IMR-90 (cell line): ENCODE results near the gene GDPD3. TPM values are rescaled to one million over a fixed set of nuclear protein-coding genes. Genes with fewer than 3 reads are reported as not detected.

Source experiments
- ATAC-seq: fragments of 200-7000 bp; cut with Tn5 transposase; 2 replicates; pipeline ENCODE4 v1.9.1; 2020; ENCODE audit warnings: low read depth, mild to moderate bottlenecking, moderate library complexity
- BruUV-seq: library from RNA; stranded (reverse); fragments of 400-500 nt; replicated peaks from 2 replicates; lab custom pipeline; 2021; lab: Mats Ljungman, UMichigan
- CTCF ChIA-PET: fragments of 300-600 bp; formaldehyde crosslinking; extraction: SDS; loops from one replicate; lab custom pipeline; 2021; ENCODE audit warnings: antibody characterized with exemption; lab: Yijun Ruan, JAX
- POLR2A ChIA-PET: fragments of 300-600 bp; sonication (Branson Sonifier 250); formaldehyde crosslinking; loops from one replicate; lab custom pipeline; 2022; ENCODE audit warnings: antibody characterized with exemption; ENCODE audit not compliant: unreplicated experiment; lab: Charles Lee
- DNase-seq: peaks from one replicate; pipeline ENCODE4 v3.0.0; 2013
- H2AFZ ChIP-seq: replicated peaks from 2 replicates; pipeline ENCODE3; 2013; ENCODE audit warnings: low read length, mild to moderate bottlenecking; ENCODE audit not compliant: poor library complexity
- H2AK5ac ChIP-seq: 2 replicates; pipeline ENCODE4 v1.6.1; 2013; ENCODE audit warnings: low read depth, low read length, inconsistent platforms
- H2AK9ac ChIP-seq: replicated peaks from 2 replicates; pipeline ENCODE3; 2013; ENCODE audit warnings: mild to moderate bottlenecking, low read depth, low read length, moderate library complexity; ENCODE audit not compliant: poor library complexity
- H2BK120ac ChIP-seq: 2 replicates; pipeline ENCODE4 v1.6.1; 2013; ENCODE audit warnings: low read depth, low read length, inconsistent platforms
- H2BK15ac ChIP-seq: 3 replicates; pipeline ENCODE4 v1.6.1; 2013; ENCODE audit warnings: low read depth, low read length, inconsistent platforms
- H2BK20ac ChIP-seq: 2 replicates; pipeline ENCODE4 v1.6.1; 2013; ENCODE audit warnings: low read depth, mild to moderate bottlenecking, inconsistent platforms, low read length, moderate library complexity
- H2BK5ac ChIP-seq: 2 replicates; pipeline ENCODE4 v1.6.1; 2013; ENCODE audit warnings: mild to moderate bottlenecking, low read depth, low read length, inconsistent platforms; ENCODE audit not compliant: poor library complexity, severe bottlenecking
- H3K14ac ChIP-seq: replicated peaks from 2 replicates; pipeline ENCODE4 v1.6.1; 2013; ENCODE audit warnings: low read depth, low read length, inconsistent platforms
- H3K18ac ChIP-seq: 2 replicates; pipeline ENCODE4 v1.6.1; 2013; ENCODE audit warnings: low read depth, low read length, control low read depth
- H3K23ac ChIP-seq: 2 replicates; pipeline ENCODE4 v1.6.1; 2013; ENCODE audit warnings: low read depth, low read length, inconsistent platforms
- H3K27ac ChIP-seq: 2 replicates; pipeline ENCODE4 v1.5.1; 2013; ENCODE audit warnings: mild to moderate bottlenecking, control low read depth, low read length; ENCODE audit not compliant: insufficient read depth
- H3K27me3 ChIP-seq: 2 replicates; pipeline ENCODE4 v1.6.1; 2013; ENCODE audit warnings: low read length; ENCODE audit not compliant: control insufficient read depth, insufficient read depth
- H3K36me3 ChIP-seq: 2 replicates; pipeline ENCODE4 v1.6.1; 2013; ENCODE audit warnings: low read length, mixed read lengths; ENCODE audit not compliant: control insufficient read depth, insufficient read depth
- H3K4ac ChIP-seq: 2 replicates; pipeline ENCODE4 v1.6.1; 2013; ENCODE audit warnings: low read depth, low read length, inconsistent platforms
- H3K4me1 ChIP-seq: 2 replicates; pipeline ENCODE4 v1.6.1; 2013; ENCODE audit warnings: low read length, mixed read lengths; ENCODE audit not compliant: control insufficient read depth, insufficient read depth
- H3K4me2 ChIP-seq: 2 replicates; pipeline ENCODE4 v1.6.1; 2013; ENCODE audit warnings: low read depth, mild to moderate bottlenecking, control low read depth, low read length, moderate library complexity
- H3K4me3 ChIP-seq: 2 replicates; pipeline ENCODE4 v1.5.1; 2013; ENCODE audit warnings: low read depth, mild to moderate bottlenecking, control low read depth, low read length, moderate library complexity; ENCODE audit not compliant: insufficient read depth
- H3K56ac ChIP-seq: 2 replicates; pipeline ENCODE4 v1.6.1; 2013; ENCODE audit warnings: low read length, inconsistent platforms; ENCODE audit not compliant: insufficient read depth; ENCODE audit errors: extremely low read depth
- H3K79me1 ChIP-seq, 2 experiments: 2 replicates each; pipeline ENCODE4 v1.6.1; 2013; ENCODE audit warnings: low read length in 2 of 2, inconsistent platforms in 1 of 2, low read depth in 1 of 2
- H3K9ac ChIP-seq: 2 replicates; pipeline ENCODE4 v1.6.1; 2013; ENCODE audit warnings: low read depth, low read length, control low read depth
- H3K9me1 ChIP-seq: 2 replicates; pipeline ENCODE4 v1.6.1; 2013; ENCODE audit warnings: low read length, inconsistent platforms; ENCODE audit not compliant: insufficient read depth
- H3K9me3 ChIP-seq: 2 replicates; pipeline ENCODE4 v1.6.1; 2013; ENCODE audit warnings: low read length; ENCODE audit not compliant: control insufficient read depth, insufficient read depth
- H4K20me1 ChIP-seq: 2 replicates; pipeline ENCODE4 v1.6.1; 2013; ENCODE audit warnings: low read length, inconsistent platforms; ENCODE audit not compliant: insufficient read depth
- H4K5ac ChIP-seq: 2 replicates; pipeline ENCODE4 v1.6.1; 2013; ENCODE audit warnings: mild to moderate bottlenecking, low read depth, low read length, control low read depth
- H4K8ac ChIP-seq, 2 experiments: 2 replicates each; pipeline ENCODE4 v1.6.1; 2013; ENCODE audit warnings: low read depth in 2 of 2, low read length in 2 of 2, control low read depth in 1 of 2, inconsistent platforms in 1 of 2
- H4K91ac ChIP-seq: 2 replicates; pipeline ENCODE4 v1.6.1; 2013; ENCODE audit warnings: low read depth, low read length, inconsistent platforms; ENCODE audit not compliant: insufficient read depth
- BHLHE40 ChIP-seq: fragments of 150-350 bp; IDR thresholded peaks from 2 replicates; pipeline ENCODE4 v1.6.1; 2016; ENCODE audit warnings: mild to moderate bottlenecking, low read depth, low read length
- CEBPB ChIP-seq: IDR thresholded peaks from 2 replicates; pipeline ENCODE4 v1.6.1; 2012; ENCODE audit warnings: low read depth, low read length, improper control_type of control experiment
- CHD1 ChIP-seq: IDR thresholded peaks from 2 replicates; pipeline ENCODE4 v1.6.1; 2012; ENCODE audit warnings: low read depth, low read length, improper control_type of control experiment
- MAFK ChIP-seq: IDR thresholded peaks from 2 replicates; pipeline ENCODE4 v1.6.1; 2012; ENCODE audit warnings: low read depth, low read length, improper control_type of control experiment
- RAD21 ChIP-seq: IDR thresholded peaks from 2 replicates; pipeline ENCODE4 v1.6.1; 2012; ENCODE audit warnings: low read length, improper control_type of control experiment
- RCOR1 ChIP-seq: IDR thresholded peaks from 2 replicates; pipeline ENCODE4 v1.6.1; 2012; ENCODE audit warnings: mild to moderate bottlenecking, low read length, improper control_type of control experiment; ENCODE audit not compliant: insufficient replicate concordance
- SMC3 ChIP-seq: fragments of 150-350 bp; IDR thresholded peaks from 2 replicates; pipeline ENCODE4 v1.6.1; 2016; ENCODE audit warnings: low read depth, mild to moderate bottlenecking, antibody characterized with exemption, low read length, moderate library complexity
- dilution Hi-C: fragments of 300-500 bp; cut with HindIII; formaldehyde crosslinking; loops from one replicate; pipeline ENCODE4 v1.14.3; 2018; ENCODE audit warnings: low sequenced_read_pairs; ENCODE audit not compliant: unreplicated experiment
- in situ Hi-C: fragments of 300-500 bp; cut with MboI; formaldehyde crosslinking; loops from 3 replicates; pipeline ENCODE4 v1.14.3; 2019; ENCODE audit warnings: low sequenced_read_pairs, inconsistent platforms, mixed read lengths
- intact Hi-C: fragments of 100-400 bp; cut with micrococcal nuclease; formaldehyde crosslinking; loops from 2 replicates; pipeline ENCODE4 v1.10.0; 2022
- polyA plus RNA-seq, 3 experiments: library from polyadenylated mRNA; depleted of rRNA; stranded (reverse); fragments of >200 nt; gene quantifications; 2 replicates each; pipeline ENCODE4 v1.2.3, GENCODE V29; 2012; ENCODE audit warnings: low replicate concordance in 1 of 3
- total RNA-seq: library from RNA; depleted of rRNA; stranded (reverse); fragments of >200 nt; gene quantifications from 2 replicates; pipeline ENCODE4 v1.2.3, GENCODE V29; 2012
- TF ChIP-seq, protein P1 (sequence below): fragments of 150-350 bp; IDR thresholded peaks from 2 replicates; pipeline ENCODE4 v1.6.1; 2017; ENCODE audit warnings: mild to moderate bottlenecking, antibody characterized with exemption, low read length, low read depth
- TF ChIP-seq, protein P2 (sequence below): fragments of 150-350 bp; IDR thresholded peaks from 2 replicates; pipeline ENCODE4 v1.6.1; 2016; ENCODE audit warnings: low read depth, mild to moderate bottlenecking, low read length, moderate library complexity, borderline replicate concordance
- TF ChIP-seq, protein P3 (sequence below): conservative IDR thresholded peaks from 2 replicates; pipeline ENCODE4 v1.5.1; 2012; ENCODE audit warnings: mild to moderate bottlenecking, low read depth, low read length, improper control_type of control experiment

The GDPD3 gene
- total and polyA plus RNA-seq, 2 of the 4 experiments (the other 2 are of a cell fraction), result under 0.01 to 19.5 TPM

DNA sequence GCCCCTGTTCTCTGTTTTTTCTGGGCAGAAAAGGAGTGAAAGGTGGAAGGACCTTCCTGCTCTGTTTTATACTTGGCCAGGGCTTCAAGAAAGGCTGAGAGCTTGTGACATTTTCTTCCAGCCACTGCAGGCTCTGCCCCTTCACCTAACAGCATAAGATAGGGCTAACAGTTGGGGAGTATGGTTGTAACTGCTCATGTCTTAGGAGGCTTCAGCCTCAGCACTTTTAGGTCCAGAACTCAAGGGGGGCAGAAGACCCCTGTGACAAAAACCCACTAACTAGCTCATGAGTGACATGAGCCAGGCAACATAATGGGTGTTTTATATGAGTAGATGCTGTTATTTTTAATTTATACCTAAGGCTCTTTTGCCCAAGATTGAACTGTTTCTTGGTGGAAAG, 42.8 kb downstream of the GDPD3 start:
- Histone ChIP-seq H4K8ac (no peak overlapping the region), H3K79me1 (peaks cover 16 to 59% of the 10 kb centered on the region in 2 experiments), H3K36me3 (peaks cover 61% of the 10 kb centered on the region), H3K9me3 (no peaks in the 10 kb centered on the region), H3K27me3 (no peaks in the 10 kb centered on the region), H2AK5ac (no peak overlapping the region), H4K5ac (no peak overlapping the region), H2BK120ac (no peak overlapping the region), H2BK15ac (no peak overlapping the region), H2BK5ac (no peak overlapping the region), H3K56ac (no peak overlapping the region), H3K9ac (no peak overlapping the region), H3K4me2 (no peak overlapping the region; the same call in 1 of the 2 replicates), H4K20me1 (peaks cover 65% of the 10 kb centered on the region), H3K4ac (no peak overlapping the region), H3K9me1 (peaks cover 19% of the 10 kb centered on the region), H3K27ac (no peak overlapping the region), H3K14ac (no peak overlapping the region), H2AK9ac (no peak overlapping the region), H2AFZ (no peak overlapping the region), H3K4me1 (peaks cover 19% of the 10 kb centered on the region), H4K91ac (no peak overlapping the region), H3K23ac (peak overlapping the region; percentile 38; the same call in 1 of the 2 replicates), H3K18ac (no peak overlapping the region), H3K4me3 (no peak overlapping the region), H2BK20ac (no peak overlapping the region)
- no TSS peak for BruUV-seq
- DNase-seq (no peak), ATAC-seq (no peak)
- dilution Hi-C loops (no loop called here), in situ Hi-C loops (loop anchor here (10.0 kb wide), 1 partner anchor 334 kb away; the partner anchor contains the start of gene ZNF771), intact Hi-C loops (no loop called here)
- POLR2A ChIA-PET, result no interaction called here
- TF ChIP-seq, protein P1, sequence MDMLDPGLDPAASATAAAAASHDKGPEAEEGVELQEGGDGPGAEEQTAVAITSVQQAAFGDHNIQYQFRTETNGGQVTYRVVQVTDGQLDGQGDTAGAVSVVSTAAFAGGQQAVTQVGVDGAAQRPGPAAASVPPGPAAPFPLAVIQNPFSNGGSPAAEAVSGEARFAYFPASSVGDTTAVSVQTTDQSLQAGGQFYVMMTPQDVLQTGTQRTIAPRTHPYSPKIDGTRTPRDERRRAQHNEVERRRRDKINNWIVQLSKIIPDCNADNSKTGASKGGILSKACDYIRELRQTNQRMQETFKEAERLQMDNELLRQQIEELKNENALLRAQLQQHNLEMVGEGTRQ, result no peak
- TF ChIP-seq CEBPB (no peak), RCOR1 (no peak), SMC3 (no peak), BHLHE40 (no peak), RAD21 (no peak), MAFK (no peak), CHD1 (no peak)
- TF ChIP-seq, protein P2, sequence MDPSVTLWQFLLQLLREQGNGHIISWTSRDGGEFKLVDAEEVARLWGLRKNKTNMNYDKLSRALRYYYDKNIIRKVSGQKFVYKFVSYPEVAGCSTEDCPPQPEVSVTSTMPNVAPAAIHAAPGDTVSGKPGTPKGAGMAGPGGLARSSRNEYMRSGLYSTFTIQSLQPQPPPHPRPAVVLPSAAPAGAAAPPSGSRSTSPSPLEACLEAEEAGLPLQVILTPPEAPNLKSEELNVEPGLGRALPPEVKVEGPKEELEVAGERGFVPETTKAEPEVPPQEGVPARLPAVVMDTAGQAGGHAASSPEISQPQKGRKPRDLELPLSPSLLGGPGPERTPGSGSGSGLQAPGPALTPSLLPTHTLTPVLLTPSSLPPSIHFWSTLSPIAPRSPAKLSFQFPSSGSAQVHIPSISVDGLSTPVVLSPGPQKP, result no peak
- TF ChIP-seq, protein P3, sequence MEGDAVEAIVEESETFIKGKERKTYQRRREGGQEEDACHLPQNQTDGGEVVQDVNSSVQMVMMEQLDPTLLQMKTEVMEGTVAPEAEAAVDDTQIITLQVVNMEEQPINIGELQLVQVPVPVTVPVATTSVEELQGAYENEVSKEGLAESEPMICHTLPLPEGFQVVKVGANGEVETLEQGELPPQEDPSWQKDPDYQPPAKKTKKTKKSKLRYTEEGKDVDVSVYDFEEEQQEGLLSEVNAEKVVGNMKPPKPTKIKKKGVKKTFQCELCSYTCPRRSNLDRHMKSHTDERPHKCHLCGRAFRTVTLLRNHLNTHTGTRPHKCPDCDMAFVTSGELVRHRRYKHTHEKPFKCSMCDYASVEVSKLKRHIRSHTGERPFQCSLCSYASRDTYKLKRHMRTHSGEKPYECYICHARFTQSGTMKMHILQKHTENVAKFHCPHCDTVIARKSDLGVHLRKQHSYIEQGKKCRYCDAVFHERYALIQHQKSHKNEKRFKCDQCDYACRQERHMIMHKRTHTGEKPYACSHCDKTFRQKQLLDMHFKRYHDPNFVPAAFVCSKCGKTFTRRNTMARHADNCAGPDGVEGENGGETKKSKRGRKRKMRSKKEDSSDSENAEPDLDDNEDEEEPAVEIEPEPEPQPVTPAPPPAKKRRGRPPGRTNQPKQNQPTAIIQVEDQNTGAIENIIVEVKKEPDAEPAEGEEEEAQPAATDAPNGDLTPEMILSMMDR, result no peak
- CTCF ChIA-PET, result no interaction called here
